ENCODE data around the gene WWC2. TPM values are rescaled to one million over a fixed set of nuclear protein-coding genes. Genes with fewer than 3 reads are reported as not detected.

The WWC2 gene
- total and polyA plus RNA-seq, 2 experiments from 2014 or later, result 19.3 to 24.7 TPM

GRCh38 chr4:183343730-183344129, 244.7 kb downstream of the WWC2 start:
- 98% methylated on average over 7 of the region's 7 CpGs for WGBS (ENCODE audit: low lambda C conversion rate, missing lambda C conversion rate)
- no peak for DNase-seq (ENCODE audit: low spot score)
- no peaks in the 10 kb centered on the region for H3K27me3 ChIP-seq
- H3K9me3 ChIP-seq (ENCODE audit: low read depth), result no peaks in the 10 kb centered on the region
- TF ChIP-seq CTCF (IDR thresholded peaks at IDR 0.05; ENCODE audit: poor library complexity), result no peak
- TF ChIP-seq EZH2 (IDR thresholded peaks at IDR 0.05; ENCODE audit: borderline replicate concordance), result no peak
- no peak for TF ChIP-seq EZH2phosphoT487 (IDR thresholded peaks at IDR 0.05; ENCODE audit: low read depth, severe bottlenecking, unreplicated experiment)
- H3K4me2 ChIP-seq, result no peak overlapping the region
- no peaks in the 10 kb centered on the region for H3K4me1 ChIP-seq (ENCODE audit: insufficient read depth)
- no peaks in the 10 kb centered on the region for H4K20me1 ChIP-seq (ENCODE audit: insufficient read depth, poor library complexity, severe bottlenecking)
- H3K9me2 ChIP-seq (replicated peaks; ENCODE audit: insufficient read depth), result no peaks in the 10 kb centered on the region
- H3K79me2 ChIP-seq, result no peaks in the 10 kb centered on the region
- H3K27ac ChIP-seq, result no peak overlapping the region
- H3K36me3 ChIP-seq (replicated peaks; ENCODE audit: insufficient read depth, low read depth), result no peaks in the 10 kb centered on the region
- no peak overlapping the region for H3K4me3 ChIP-seq
- H2AFZ ChIP-seq, result no peak overlapping the region

DNA sequence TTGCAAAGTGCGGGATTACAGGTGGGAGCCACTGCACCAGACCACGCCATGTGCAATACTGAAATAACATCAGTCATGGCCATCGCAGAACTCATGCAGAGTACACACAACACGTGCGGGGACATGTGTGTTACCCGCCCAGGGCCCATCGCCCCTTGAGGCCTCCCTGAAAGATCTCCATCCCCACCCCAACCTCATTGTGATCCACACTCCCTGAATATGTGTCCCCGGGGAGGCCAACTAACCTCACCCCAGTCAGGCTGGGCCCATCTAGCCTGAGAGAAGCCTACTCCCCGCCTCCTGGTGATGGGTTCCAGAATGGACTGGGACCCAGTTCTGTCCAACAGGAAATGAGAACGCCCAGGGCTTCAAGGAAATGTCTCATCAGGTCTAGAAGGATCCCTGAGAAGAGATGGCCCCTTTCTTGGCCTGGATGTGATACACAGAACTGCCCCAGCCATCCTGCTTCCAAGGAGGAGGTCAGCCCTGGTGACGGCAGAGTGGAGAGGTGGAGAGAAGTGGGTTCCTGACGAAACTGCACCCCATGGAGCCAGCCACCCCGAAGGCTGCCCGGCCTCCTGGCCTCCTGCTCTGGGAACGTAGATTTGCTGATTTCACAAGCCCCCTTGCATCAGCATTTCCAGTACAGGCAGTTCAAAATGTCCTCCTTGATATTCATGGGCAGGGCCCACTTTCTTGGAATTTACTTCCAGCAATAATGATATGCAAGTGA, 245.6 kb downstream of the WWC2 start:
- H3K79me2 ChIP-seq, result no peaks in the 10 kb centered on the region
- H3K9me3 ChIP-seq (ENCODE audit: low read depth), result no peaks in the 10 kb centered on the region
- TF ChIP-seq CTCF (IDR thresholded peaks at IDR 0.05; ENCODE audit: poor library complexity) (no peak), EZH2phosphoT487 (IDR thresholded peaks at IDR 0.05; ENCODE audit: low read depth, severe bottlenecking, unreplicated experiment) (no peak), EZH2 (IDR thresholded peaks at IDR 0.05; ENCODE audit: borderline replicate concordance) (no peak)
- H3K9me2 ChIP-seq (replicated peaks; ENCODE audit: insufficient read depth), result no peaks in the 10 kb centered on the region
- H4K20me1 ChIP-seq (ENCODE audit: insufficient read depth, poor library complexity, severe bottlenecking), result no peaks in the 10 kb centered on the region
- no peaks in the 10 kb centered on the region for H3K27me3 ChIP-seq
- no peak overlapping the region for H2AFZ ChIP-seq
- H3K36me3 ChIP-seq (replicated peaks; ENCODE audit: insufficient read depth, low read depth), result no peaks in the 10 kb centered on the region
- H3K4me3 ChIP-seq, result no peak overlapping the region
- no peak for DNase-seq (ENCODE audit: low spot score)
- H3K4me1 ChIP-seq (ENCODE audit: insufficient read depth), result no peaks in the 10 kb centered on the region
- WGBS (ENCODE audit: low lambda C conversion rate, missing lambda C conversion rate), result 92% methylated on average over 15 of the region's 15 CpGs
- H3K4me2 ChIP-seq, result no peak overlapping the region
- H3K27ac ChIP-seq, result no peak overlapping the region

- Histone ChIP-seq H3K27me3 (no peaks in the 10 kb centered on the region), H2AFZ (no peak overlapping the region)
Observed at GRCh38 chr4:183345261-183345660, 246.2 kb downstream of the WWC2 start.

More at GRCh38 chr4:183345261-183345660, 246.2 kb downstream of the WWC2 start:
- no peak overlapping the region for H3K4me3 ChIP-seq
- no peaks in the 10 kb centered on the region for H3K9me2 ChIP-seq (replicated peaks; ENCODE audit: insufficient read depth)
- H3K79me2 ChIP-seq, result no peaks in the 10 kb centered on the region
- no peak overlapping the region for H3K4me2 ChIP-seq
- 78% methylated on average over 4 of the region's 4 CpGs for WGBS (ENCODE audit: low lambda C conversion rate, missing lambda C conversion rate)
- TF ChIP-seq EZH2phosphoT487 (IDR thresholded peaks at IDR 0.05; ENCODE audit: low read depth, severe bottlenecking, unreplicated experiment), result no peak
- TF ChIP-seq EZH2 (IDR thresholded peaks at IDR 0.05; ENCODE audit: borderline replicate concordance), result no peak
- no peak for TF ChIP-seq CTCF (IDR thresholded peaks at IDR 0.05; ENCODE audit: poor library complexity)
- DNase-seq (ENCODE audit: low spot score), result no peak
- H3K27ac ChIP-seq, result no peak overlapping the region
- H3K9me3 ChIP-seq (ENCODE audit: low read depth), result no peaks in the 10 kb centered on the region
- no peaks in the 10 kb centered on the region for H4K20me1 ChIP-seq (ENCODE audit: insufficient read depth, poor library complexity, severe bottlenecking)
- H3K36me3 ChIP-seq (replicated peaks; ENCODE audit: insufficient read depth, low read depth), result no peaks in the 10 kb centered on the region
- H3K4me1 ChIP-seq (ENCODE audit: insufficient read depth), result no peaks in the 10 kb centered on the region
